ENCODE measurements around the gene NSMF.

Gene NSMF

GRCh38 chr9:137429974-137430722 is 29.0 kb downstream of the NSMF start:
- DNase-seq, result no peak

GRCh38 chr9:137429546-137429890 is 29.6 kb downstream of the NSMF start:
- DNase-seq, result no peak

- no peak for DNase-seq
Measured at GRCh38 chr9:137428841-137429545, 30.1 kb downstream of the NSMF start.

GRCh38 chr9:137428311-137428630 is 30.9 kb downstream of the NSMF start:
- DNase-seq, result no peak

- no peak for DNase-seq
Measured at GRCh38 chr9:137427454-137428310, 31.5 kb downstream of the NSMF start.

GRCh38 chr9:137426018-137426681 is 33.0 kb downstream of the NSMF start:
- DNase-seq, result no peak

- DNase-seq, result no peak
Measured at GRCh38 chr9:137423514-137424291, 35.4 kb downstream of the NSMF start.

GRCh38 chr9:137422604-137423513 is 36.3 kb downstream of the NSMF start, which contains the start of the genes EXD3 and NOXA1:
TSS of gene EXD3 (minus strand) at chr9:137423162. CDS start at chr9:137395357, 27,805 bp downstream.
TSS of gene NOXA1 (plus strand) at chr9:137423393. CDS start at chr9:137423530, 137 bp downstream.
- DNase-seq, result peak; percentile 95

- no peak for DNase-seq
Measured at GRCh38 chr9:137421838-137422603, 37.1 kb downstream of the NSMF start.

GRCh38 chr9:137417161-137418021 is 41.7 kb downstream of the NSMF start:
- DNase-seq, result no peak

GRCh38 chr9:137416563-137417151 is 42.5 kb downstream of the NSMF start:
- DNase-seq, result peak; percentile 43

- peak; percentile 46 for DNase-seq
Measured at GRCh38 chr9:137416006-137416562, 43.0 kb downstream of the NSMF start.

GRCh38 chr9:137415451-137415850 is 43.7 kb downstream of the NSMF start:
- DNase-seq, result no peak

GRCh38 chr9:137412431-137412830 is 46.7 kb downstream of the NSMF start:
- no peak for DNase-seq

GRCh38 chr9:137411645-137412380 is 47.3 kb downstream of the NSMF start:
- DNase-seq, result no peak

- DNase-seq, result no peak
Measured at GRCh38 chr9:137411260-137411644, 47.9 kb downstream of the NSMF start.

- no peak for DNase-seq
Measured at GRCh38 chr9:137410891-137411249, 48.3 kb downstream of the NSMF start.
